ENCODE results near the gene MUC2.

Gene MUC2

DNA sequence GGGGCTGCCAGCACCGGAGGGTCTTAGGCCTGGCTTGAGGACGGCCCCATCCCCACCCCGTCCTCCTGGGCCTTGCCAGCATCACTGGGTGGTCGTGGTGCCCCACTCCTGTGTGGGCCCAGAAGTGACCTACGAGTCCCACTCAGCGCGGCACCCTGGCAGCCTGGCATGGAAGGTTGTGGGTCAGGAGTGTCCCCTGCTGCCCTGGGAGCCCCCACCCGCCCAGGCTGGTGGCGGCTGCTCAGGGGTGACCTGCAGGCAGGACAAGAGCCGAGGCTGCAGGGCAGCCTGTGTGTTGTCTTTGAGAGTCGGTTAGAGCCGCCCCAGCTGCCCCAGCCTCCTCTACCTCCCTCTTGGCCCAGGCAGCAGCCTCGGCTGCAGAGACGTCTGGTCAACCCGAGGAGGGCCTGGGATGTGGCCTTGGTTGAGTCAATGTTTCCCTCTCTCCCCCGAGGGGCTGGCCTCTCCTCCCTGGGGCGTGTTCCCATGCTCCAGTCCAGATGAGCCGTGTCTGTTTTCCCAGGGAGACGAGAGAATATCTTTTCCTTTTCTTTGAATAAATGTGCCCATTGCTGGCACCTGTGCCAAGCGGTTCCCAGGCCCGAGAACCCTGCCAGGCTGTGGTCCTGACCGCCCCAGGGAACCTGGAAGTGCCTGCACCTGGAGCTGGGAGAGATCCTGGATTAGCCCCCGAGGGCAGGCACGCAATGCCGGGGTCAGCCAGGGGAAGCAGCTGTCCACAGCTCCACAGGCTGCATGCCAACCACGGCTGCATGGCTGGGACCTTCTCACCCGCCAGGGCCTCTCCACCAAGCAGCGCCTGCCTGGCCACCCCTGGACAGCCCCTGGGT is 47.4 kb downstream of the MUC2 start:
- no peak for DNase-seq (ENCODE audit: low spot score)

DNA sequence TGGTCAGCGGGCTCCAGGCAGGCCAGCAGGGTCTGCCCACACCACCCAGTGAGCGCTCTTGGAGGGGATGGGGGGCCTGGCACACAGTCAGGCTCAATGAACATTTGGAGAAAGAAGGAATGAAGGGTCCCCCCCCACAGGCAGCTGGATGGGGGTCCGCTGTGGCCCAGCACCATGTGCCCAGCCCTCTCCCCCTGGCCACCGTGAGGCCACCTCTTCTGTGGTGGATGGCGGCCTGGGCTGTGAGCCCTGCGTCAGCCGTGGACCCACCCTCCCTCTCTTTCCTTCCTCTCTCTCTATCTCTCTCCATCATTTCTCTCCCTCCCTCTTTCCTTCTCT is 48.0 kb downstream of the MUC2 start:
- DNase-seq (ENCODE audit: low spot score) = no peak

DNA sequence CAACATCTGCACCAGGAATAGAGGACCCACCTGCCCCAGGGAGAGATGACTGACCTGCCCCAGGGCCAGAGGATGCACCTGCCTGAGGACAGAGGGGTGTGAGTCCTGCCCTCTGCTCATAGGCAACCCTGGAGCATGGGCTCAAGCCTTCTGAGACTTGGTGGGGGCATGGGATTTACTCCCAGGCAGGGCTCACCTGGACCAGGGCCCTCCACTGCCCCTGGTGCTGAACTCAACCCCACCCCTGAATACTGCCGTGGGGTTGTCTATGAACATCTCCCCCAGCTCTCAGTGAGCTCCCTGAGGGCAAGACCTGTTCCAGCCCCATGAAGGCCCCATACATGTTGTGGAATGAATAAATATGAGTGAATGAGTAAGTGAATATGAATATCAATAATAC is 49.3 kb downstream of the MUC2 start:
- no peak for DNase-seq (ENCODE audit: low spot score)

All from COLO829 (cell line).